ENCODE results near the gene SMYD3.
"Not testable (repeated sequence)": the region's sequence is repeated elsewhere in the genome, so short reads cannot be mapped to it uniquely, and the experiment has no call there.

SMYD3 gene

DNA sequence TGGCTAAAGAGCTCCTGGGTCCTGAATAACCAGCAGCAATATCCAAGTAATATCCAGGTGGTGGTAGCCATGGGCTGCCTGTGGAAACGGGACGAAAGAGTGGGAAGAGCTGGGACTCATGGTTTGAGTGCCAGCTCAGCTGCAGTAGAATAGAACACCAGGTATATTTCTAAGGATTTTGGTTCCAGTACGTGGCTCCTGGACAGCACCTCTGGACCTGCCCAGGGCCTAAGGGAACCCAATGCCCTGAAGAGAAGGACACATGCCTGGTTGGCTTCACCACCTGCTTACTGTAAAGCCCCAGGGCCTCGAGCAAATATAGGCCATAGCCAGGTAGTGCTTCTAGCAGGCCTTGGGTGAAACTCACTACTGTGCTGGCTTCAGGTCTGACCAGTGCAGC is 785.6 kb downstream of the SMYD3 start:
- no peak for DNase-seq

DNA sequence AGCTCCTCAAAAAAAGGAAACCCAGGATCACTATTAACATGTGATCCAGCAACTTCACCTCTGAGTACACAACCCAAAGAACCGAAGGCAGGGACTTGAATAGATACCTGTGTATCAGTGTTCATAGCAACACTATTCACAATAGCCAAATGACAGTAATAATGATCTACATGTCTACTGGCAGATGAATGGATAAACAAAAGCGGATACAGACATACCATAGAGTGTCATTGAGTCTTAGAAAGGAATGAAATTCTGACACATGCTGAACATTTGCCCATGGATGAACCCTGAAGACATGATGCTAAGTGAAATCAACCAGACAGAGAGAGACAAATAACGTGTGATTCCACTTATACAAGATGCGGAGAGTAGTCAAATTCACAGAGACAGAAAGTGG is 788.1 kb downstream of the SMYD3 start:
- DNase-seq, result no peak

DNA sequence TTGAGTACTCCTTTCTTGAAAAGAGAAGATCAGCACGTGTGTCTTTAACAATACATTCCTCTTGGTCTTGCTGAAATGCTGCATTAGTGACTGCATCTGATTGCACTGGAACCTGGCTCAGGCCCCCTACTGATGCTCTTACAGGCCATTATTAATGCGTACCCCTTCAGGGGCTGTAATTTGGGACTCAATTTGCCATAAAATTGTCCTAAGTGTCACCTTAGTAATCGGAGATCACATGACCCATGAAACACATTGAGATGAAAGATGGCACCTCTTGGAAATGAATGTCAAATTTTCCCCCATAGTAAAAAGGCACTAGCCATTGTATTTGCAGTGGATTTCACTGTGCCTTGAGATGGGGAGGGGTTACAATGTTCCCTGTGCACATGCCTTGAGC is 789.0 kb downstream of the SMYD3 start:
- DNase-seq, result no peak

DNA sequence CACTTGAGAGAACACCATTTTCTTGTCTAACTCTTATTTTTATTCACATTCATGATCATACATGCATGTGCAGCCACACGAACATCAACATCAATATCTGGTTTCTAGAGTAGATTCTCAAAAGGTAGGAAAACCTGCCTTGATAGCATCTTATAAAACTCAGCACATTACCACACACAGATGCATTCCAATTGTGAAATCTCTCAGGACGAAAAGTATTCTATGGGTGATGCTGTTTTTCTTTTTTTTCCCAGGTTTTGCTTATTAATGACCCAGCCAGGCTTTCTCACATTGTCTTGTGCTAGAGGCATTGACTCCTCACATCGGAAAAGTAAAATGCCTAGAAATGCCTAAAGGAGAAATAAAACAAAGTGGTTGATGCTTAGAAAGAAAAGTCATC is 789.5 kb downstream of the SMYD3 start:
- DNase-seq, result no peak

DNA sequence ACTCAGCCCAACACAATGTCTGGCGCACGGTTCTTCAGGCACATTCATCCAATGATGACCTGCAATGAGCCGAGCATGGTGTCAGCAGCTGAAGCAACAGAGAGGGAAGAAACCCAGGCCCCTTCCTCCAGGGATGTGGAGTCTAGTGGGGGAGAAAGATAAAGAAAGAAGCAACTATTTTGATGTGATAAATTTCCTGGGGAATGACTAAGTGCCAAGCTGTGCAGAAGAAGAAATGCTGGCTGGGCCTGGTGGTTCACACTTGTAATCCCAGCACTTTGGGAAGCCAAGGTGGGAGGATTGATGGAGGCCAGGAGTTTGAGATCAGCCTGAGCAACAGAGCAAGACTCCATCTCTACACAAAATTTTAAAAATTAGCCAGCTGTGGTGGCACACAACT is 790.5 kb downstream of the SMYD3 start:
- DNase-seq, result no peak

DNA sequence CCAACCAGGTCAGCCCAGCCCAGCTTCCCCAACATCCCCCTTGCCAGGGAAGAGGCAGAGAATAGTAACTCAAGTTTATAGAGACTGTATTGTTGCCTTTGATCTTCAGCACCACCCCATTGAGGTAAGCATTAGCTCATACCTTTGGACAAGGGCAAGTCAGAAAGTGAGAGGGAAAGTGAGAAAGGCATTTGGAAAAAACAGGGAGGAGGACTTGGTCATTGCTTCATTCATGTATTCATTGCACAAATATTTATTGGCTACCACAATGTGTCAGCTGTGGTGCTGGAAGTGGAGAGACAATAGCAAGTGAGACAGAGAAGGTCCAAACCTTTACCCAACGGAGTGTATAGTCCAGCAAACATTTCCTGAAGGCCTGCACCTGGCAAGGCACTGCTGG is 791.1 kb downstream of the SMYD3 start:
- DNase-seq, result no peak

DNA sequence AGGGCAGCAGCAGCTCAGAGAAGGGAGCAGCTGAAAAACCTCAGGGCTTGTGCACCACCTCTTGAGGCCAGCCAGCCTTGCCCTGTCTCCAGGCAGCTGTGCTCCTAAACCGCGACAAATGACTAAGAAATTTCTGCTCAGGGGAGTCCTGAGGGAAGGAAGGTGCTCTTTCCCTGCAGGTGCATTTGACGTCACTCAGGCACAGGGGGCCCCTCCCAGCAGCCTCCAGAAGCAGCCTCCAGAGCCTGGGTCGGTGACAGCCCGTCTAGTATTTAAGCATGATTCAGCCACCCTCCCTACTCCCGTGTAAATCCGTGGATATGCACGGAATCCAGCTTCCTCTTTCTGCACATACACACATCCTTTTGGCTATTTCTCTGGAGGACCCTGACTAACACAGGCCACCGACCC is 791.8 kb downstream of the SMYD3 start:
- DNase-seq, result no peak

DNA sequence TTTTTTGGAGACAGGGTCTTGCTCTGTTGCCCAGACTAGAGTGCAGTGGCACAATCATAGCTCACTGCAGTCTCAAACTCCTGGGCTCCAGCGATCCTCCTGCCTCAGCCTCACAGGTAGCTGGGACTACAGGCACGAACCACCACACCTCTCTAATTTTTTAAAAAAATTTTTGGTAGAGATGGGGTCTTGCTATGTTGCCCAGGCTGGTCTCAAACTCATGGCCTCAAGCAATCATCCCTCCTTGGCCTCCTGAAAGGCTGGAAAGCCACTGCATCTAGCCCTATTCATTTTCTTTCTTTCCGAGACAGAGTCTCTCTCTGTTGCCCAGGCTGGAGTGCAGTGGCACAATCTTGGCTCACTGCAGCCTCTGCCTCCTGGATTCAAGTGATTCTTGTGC is 793.1 kb downstream of the SMYD3 start:
- DNase-seq, result not testable (repeated sequence)

DNA sequence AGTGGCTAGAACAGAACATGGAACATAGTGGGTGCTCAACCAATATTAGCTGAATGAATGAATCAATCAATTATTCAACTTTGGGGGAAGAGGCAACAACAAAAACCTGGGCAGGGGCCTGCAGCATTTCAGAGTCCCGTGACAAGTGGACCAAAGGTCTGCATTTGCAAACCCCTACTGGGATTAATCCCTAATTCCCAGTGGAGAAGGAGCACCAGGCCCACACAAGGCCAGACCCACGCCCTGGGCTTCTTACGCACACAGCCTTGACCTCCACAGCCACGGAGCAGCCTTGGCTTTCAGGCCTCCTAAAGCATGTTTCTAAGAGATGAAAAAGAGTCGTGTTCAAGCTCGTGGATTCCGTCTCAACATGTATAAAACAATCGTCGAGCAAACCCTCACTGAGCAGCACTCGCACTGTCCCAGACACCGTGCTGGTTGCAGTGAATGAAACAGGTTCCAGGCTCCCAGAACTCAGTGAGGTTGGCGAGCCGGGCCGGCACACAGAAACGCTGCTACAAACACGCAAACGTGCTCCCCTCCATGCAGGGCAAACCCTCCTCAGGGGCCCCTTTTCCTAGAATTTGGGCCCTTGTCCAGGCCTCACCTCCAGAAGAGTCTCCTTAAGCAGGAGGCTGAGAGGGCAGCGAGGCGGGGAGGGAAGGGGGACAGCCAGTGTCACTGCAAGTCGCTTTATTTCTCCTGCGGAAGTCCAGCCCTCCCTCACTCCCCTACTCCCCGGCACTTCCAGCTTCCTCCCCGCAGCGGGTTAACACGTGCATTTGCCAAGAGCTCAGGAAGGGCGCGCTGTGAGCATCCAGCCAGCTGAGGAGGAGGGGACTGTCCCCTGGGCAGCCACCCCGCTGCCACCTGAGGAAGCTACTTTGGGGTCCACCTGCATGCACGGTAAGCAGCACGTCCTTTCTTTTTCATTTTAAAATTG is 795.8 kb downstream of the SMYD3 start:
- DNase-seq, result no peak

DNA sequence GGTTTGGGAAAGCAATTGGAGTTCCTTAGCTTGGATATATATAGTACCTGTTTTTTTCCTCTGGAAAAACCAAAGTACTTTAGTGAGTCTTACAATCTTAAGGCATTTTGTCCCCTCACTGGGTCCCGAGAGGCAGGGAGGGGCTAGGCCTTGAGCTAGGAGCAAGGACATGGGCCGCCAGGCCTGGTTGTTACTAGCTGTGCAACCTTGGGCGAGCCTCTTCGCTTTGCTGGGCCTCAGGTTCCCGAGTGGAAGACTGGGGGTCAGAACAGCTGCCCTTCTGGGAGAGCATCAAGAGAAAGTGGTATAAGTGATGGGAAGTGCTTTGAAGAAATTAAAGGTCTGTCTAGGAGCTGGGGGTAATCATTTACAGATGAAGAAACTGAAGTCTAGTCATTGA is 799.1 kb downstream of the SMYD3 start:
- no peak for DNase-seq

DNA sequence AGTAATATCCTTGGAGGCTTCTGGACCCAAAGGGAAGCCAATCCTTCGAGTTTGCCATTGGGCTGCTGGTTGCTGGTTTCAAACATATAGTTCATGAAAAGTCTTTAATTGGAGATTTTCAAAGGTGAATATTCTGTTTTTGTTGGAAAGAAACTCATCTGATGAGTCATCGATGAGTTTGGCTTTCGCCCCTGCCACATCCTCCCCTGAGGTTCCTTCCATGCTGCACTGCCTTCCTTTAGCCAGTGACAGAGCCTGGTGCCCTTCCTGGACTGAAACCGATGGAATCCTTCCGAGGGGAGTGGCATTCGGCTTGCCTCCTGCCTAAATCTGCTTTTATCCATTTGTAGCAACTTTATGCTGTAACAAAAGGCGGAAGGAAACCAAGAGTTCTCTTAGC is 802.3 kb downstream of the SMYD3 start:
- no peak for DNase-seq

DNA sequence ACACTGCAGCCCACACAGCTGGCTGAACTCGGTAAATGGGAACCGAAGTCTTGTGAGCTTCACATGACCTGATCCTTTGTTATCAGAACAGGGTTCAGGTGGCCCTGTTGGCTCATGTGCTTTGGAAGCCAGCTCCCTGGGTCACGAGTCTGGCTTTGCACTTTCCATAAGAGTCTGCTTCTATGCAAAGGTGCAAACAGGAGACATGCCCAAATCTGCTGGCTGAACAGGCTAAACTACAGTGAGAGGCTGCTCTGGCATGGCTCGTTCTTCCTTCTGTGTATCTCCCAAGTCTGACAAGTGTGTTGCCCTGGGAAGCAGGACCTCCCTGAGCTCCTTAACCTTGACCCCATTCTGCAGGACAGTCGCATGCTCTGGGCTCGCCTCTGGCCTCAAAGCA is 802.7 kb downstream of the SMYD3 start:
- DNase-seq, result no peak

DNA sequence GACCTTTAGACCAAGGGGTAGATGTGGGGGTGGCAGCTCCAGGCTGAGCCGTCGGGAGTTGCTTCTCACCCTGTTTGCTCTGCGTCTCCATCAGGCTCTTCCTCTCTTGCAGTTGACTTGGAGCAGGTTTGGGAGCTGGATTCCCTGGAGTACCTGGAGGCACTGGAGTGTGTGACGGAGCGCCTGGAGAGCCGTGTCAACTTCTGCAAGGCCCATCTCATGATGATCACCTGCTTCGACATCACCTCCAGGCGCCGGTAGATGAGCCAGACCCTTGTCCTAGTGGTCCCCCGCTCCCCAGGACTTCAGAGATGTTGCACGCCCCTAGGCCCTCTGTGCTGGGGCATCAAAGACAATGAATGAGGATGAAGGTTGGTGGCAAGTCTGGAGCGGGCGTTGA is 804.7 kb downstream of the SMYD3 start:
- DNase-seq, result no peak

DNA sequence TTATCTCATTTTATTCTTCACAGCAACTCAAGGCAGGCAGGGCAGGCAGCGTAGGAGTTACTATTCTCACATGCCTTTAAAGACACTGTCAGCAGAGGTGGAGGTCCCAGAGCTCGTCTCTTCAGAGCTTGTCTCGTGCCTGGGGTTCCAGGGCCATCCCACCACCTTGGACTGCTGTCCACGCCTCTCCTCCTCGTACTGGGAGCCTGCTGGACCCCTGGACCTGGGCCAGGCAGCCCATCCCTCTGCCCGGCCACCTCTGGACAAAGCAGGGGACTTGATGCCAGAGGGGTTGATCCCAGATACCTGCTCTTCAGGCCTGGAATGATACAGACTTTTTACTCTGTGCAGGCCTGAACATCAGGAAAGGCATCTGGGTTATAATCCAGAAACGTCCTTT is 805.4 kb downstream of the SMYD3 start:
- DNase-seq, result no peak

DNA sequence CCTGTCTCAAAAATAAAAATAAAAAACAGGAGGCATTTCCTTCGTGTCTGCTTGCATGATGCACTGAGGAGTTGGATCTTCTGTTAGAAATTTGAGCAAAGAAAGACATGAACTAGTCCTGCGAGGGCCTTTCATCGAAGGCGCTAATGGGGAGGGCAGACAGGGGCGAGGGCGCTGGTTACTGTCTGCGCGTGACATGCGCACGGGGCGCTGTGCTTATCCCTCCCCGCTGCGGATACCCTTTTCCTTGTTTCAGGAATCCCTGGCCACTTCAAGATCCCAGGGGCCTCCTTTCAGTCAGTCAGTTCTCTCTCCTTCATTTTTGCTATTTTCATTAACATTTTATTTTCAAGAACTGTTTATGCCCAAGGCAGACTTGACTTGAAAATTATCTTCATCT is 806.4 kb downstream of the SMYD3 start:
- DNase-seq, result no peak
